ENCODE results near the gene F2RL3. TPM values are rescaled to one million over a fixed set of nuclear protein-coding genes. Genes with fewer than 3 reads are reported as not detected.

F2RL3 gene
- total RNA-seq (2022), result not detected in 2 replicates
- not detected for Bru-seq, nascent RNA
- not detected for BruChase-seq, experiment 1, labeled RNA remaining after a 2-hour chase
- not detected for BruChase-seq, experiment 2, labeled RNA remaining after a 6-hour chase
- long read RNA-seq, result 0 reads

DNA sequence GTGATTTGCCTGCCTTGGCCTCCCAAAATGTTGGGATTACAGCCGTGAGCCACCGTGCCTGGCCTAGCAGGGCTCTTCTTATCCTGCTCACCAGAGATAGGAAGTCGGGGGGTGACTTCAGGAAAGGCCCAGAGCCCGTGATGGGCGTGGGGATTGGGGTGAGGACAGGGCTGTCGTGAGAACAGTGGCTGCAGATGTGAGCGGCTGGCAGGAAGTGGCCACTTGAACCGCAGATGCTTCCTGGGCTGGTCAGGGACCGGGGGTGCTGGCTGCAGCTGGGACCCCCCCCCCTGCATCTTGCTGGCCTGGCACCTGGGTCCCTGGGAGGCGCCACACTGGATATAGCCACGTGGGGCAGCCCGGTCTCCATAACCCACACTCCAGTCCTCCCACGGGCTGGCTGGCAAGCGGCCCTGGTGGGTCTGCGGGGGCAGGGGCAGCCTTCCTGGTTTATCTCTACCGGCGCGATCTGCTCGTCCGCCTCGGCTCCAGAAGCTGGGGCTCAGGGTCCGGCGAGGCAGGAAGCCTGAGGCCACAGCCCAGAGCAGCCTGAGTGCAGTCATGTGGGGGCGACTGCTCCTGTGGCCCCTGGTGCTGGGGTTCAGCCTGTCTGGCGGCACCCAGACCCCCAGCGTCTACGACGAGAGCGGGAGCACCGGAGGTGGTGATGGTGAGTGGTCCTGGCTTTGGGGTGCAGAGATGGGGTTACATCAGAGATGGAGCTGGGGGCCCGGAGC, at the start of gene F2RL3:
Gene F2RL3, plus strand, starts transcription at position 371 of the 737 bp plus-strand sequence. Its CDS starts 191 bp downstream, at position 562.
- POLR2A ChIA-PET, result no interaction called here
- DNase-seq, result no peak
- Histone ChIP-seq H3K4me3 (ENCODE audit: low read depth, low read length) (no peak within 1 kb of the TSS), H3K27me3 (replicated peaks; ENCODE audit: control insufficient read depth, insufficient read depth, low read length) (no peaks in the 10 kb centered on the region), H3K9me3 (no peaks in the 10 kb centered on the region), H3K4me1 (no peaks in the 10 kb centered on the region), H3K36me3 (ENCODE audit: control insufficient read depth, insufficient read depth, low read length) (no peaks in the 10 kb centered on the region)
- no peak for TF ChIP-seq CTCF (IDR thresholded peaks at IDR 0.05; ENCODE audit: insufficient read depth in 1 of 2, low read depth in 1 of 2, low read length in 1 of 2, severe bottlenecking in 1 of 2, unreplicated experiment in 1 of 2)
- Mint-ChIP-seq H3K4me1 (ENCODE audit: low read depth, unreplicated experiment) (no peaks in the 10 kb centered on the region), H3K9me3 (ENCODE audit: unreplicated experiment) (no peaks in the 10 kb centered on the region), H3K36me3 (ENCODE audit: insufficient read depth, unreplicated experiment) (no peaks in the 10 kb centered on the region), H3K4me3 (ENCODE audit: unreplicated experiment) (no peak within 1 kb of the TSS), H3K27me3 (ENCODE audit: insufficient read depth, unreplicated experiment) (no peaks in the 10 kb centered on the region), H3K27ac (ENCODE audit: unreplicated experiment) (no peak within 1 kb of the TSS)
- intact Hi-C loops (cut with micrococcal nuclease; ENCODE audit: unreplicated experiment), result no loop called here
- no TSS peak for BruUV-seq (replicated peaks)
- CTCF ChIA-PET, result no interaction called here

DNA sequence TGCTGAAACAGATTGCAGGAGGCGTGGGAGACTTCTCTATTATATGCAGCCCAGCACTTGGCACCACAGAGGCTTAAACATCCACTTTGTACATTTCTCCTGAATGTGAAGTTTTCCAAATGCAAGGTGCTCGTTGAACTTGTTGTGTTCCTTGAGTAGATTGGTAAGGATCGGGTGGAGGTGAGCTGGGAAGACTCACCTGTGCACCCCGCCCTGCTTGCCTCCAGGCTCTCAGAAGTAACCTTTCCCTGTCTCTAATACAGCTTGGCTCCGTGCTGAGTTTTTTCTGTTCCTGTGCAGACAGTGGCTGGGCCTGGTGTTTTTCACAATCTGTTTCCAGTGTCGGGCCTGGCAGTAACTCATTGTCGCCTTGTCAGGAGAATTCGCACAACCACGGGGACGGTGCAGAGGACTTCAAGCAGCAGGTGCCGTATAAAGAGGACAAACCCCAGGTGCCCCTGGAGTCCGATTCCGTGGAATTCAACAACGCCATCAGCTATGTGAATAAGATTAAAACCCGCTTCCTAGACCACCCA, 47.3 kb upstream of the F2RL3 start:
- intact Hi-C loops (cut with micrococcal nuclease; ENCODE audit: unreplicated experiment), result no loop called here
- Mint-ChIP-seq H3K4me1 (ENCODE audit: low read depth, unreplicated experiment) (no peaks in the 10 kb centered on the region), H3K36me3 (ENCODE audit: insufficient read depth, unreplicated experiment) (peaks cover 55% of the 10 kb centered on the region), H3K27me3 (ENCODE audit: insufficient read depth, unreplicated experiment) (no peaks in the 10 kb centered on the region), H3K27ac (ENCODE audit: unreplicated experiment) (no peak overlapping the region), H3K4me3 (ENCODE audit: unreplicated experiment) (no peak overlapping the region), H3K9me3 (ENCODE audit: unreplicated experiment) (no peaks in the 10 kb centered on the region)
- no peak for TF ChIP-seq CTCF (IDR thresholded peaks at IDR 0.05; ENCODE audit: insufficient read depth in 1 of 2, low read depth in 1 of 2, low read length in 1 of 2, severe bottlenecking in 1 of 2, unreplicated experiment in 1 of 2)
- Histone ChIP-seq H3K4me3 (ENCODE audit: low read depth, low read length) (no peak overlapping the region), H3K4me1 (no peaks in the 10 kb centered on the region), H3K27me3 (replicated peaks; ENCODE audit: control insufficient read depth, insufficient read depth, low read length) (no peaks in the 10 kb centered on the region), H3K36me3 (ENCODE audit: control insufficient read depth, insufficient read depth, low read length) (no peaks in the 10 kb centered on the region; the same call in 1 of the 2 replicates), H3K9me3 (no peaks in the 10 kb centered on the region)
- no peak for DNase-seq
- ChIA-PET POLR2A (no interaction called here), CTCF (no interaction called here)
- BruUV-seq (replicated peaks), result no TSS peak

DNA sequence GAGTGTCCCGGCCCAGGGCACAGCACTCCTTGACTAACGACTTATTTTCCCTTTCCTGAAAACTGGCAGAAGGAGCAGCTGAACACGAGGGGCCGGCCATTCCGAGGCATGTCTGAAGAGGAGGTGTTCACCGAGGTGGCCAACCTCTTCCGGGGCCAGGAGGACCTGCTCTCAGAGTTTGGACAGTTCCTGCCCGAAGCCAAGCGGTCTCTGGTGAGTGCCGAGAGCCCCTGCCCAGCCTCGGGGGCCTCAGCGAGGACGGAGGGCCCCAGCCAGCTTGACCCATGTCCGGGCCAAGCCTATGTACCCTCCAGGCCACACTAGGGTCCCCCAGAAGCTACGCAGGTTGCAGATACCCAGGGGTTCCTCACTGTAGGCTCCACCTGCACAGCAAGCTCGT, 41.9 kb upstream of the F2RL3 start:
- no peaks in the 10 kb centered on the region for H3K9me3 ChIP-seq
- no peak for DNase-seq
- ChIA-PET POLR2A (no interaction called here), CTCF (no interaction called here)
- BruUV-seq (replicated peaks), result no TSS peak
- H3K27me3 ChIP-seq (replicated peaks; ENCODE audit: control insufficient read depth, insufficient read depth, low read length), result no peaks in the 10 kb centered on the region
- H3K4me1 ChIP-seq, result no peaks in the 10 kb centered on the region
- no peaks in the 10 kb centered on the region for H3K4me1 Mint-ChIP-seq (ENCODE audit: low read depth, unreplicated experiment)
- H3K4me3 Mint-ChIP-seq (ENCODE audit: unreplicated experiment), result no peak overlapping the region
- intact Hi-C loops (cut with micrococcal nuclease; ENCODE audit: unreplicated experiment), result no loop called here
- H3K4me3 ChIP-seq (ENCODE audit: low read depth, low read length), result no peak overlapping the region
- H3K27ac Mint-ChIP-seq (ENCODE audit: unreplicated experiment), result no peak overlapping the region
- no peak for TF ChIP-seq CTCF (IDR thresholded peaks at IDR 0.05; ENCODE audit: insufficient read depth in 1 of 2, low read depth in 1 of 2, low read length in 1 of 2, severe bottlenecking in 1 of 2, unreplicated experiment in 1 of 2)
- no peaks in the 10 kb centered on the region for H3K9me3 Mint-ChIP-seq (ENCODE audit: unreplicated experiment)
- peaks cover 73% of the 10 kb centered on the region for H3K36me3 Mint-ChIP-seq (ENCODE audit: insufficient read depth, unreplicated experiment)
- peaks cover 2% of the 10 kb centered on the region; the same call in 1 of the 2 replicates for H3K36me3 ChIP-seq (ENCODE audit: control insufficient read depth, insufficient read depth, low read length)
- no peaks in the 10 kb centered on the region for H3K27me3 Mint-ChIP-seq (ENCODE audit: insufficient read depth, unreplicated experiment)

Measured in Caco-2 (cell line).